DND-41 (cell line): Measurements from ENCODE around the gene MRPL33.

ENCODE experiments used
- EZH2 ChIP-seq: IDR thresholded peaks from 3 replicates; pipeline ENCODE4 v1.6.1; 2012; ENCODE audit warnings: borderline replicate concordance, low read depth, mild to moderate bottlenecking, moderate library complexity, low read length, inconsistent platforms; ENCODE audit not compliant: severe bottlenecking
- TF ChIP-seq, protein P1 (sequence below): IDR thresholded peaks from 2 replicates; pipeline ENCODE4 v1.5.1; 2012; ENCODE audit warnings: borderline replicate concordance, low read length, moderate library complexity, mild to moderate bottlenecking; ENCODE audit not compliant: poor library complexity, severe bottlenecking; ENCODE audit errors: extremely low read depth

DNA sequence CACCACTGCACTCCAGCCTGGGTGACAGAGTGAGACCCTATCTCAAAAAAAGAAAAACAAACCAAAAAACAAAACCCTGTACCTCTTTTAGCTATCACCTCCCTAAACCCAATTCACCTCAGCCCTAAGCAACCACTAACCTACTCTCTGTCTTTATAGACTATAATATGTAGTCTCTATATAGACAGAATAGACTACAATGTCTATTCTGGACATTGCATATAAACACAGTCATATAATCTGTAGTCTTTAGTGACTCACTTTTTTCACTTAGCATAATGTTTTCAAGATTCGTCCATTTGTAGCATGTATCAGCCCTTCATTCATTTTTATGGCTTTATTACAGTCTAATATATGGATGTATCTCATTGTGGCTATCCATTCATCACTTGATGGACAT is 37.2 kb upstream of the MRPL33 start:
- TF ChIP-seq, protein P1, sequence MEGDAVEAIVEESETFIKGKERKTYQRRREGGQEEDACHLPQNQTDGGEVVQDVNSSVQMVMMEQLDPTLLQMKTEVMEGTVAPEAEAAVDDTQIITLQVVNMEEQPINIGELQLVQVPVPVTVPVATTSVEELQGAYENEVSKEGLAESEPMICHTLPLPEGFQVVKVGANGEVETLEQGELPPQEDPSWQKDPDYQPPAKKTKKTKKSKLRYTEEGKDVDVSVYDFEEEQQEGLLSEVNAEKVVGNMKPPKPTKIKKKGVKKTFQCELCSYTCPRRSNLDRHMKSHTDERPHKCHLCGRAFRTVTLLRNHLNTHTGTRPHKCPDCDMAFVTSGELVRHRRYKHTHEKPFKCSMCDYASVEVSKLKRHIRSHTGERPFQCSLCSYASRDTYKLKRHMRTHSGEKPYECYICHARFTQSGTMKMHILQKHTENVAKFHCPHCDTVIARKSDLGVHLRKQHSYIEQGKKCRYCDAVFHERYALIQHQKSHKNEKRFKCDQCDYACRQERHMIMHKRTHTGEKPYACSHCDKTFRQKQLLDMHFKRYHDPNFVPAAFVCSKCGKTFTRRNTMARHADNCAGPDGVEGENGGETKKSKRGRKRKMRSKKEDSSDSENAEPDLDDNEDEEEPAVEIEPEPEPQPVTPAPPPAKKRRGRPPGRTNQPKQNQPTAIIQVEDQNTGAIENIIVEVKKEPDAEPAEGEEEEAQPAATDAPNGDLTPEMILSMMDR = no peak
- no peak for TF ChIP-seq EZH2
